ENCODE results near the gene QSER1. TPM values are rescaled to one million over a fixed set of nuclear protein-coding genes. Genes with fewer than 3 reads are reported as not detected.
A peak's percentile ranks its signal among the peaks of the same experiment; 100 is the strongest.
"Not testable (repeated sequence)": the region's sequence is repeated elsewhere in the genome, so short reads cannot be mapped to it uniquely, and the experiment has no call there.

The QSER1 gene
- total RNA-seq, 1 donor from 2014 or later, result 31.0 TPM

- no peak for DNase-seq (ENCODE audit: extremely low read depth, low read depth, low spot score)
Measured at GRCh38 chr11:32991427-32991826, 98.8 kb downstream of the QSER1 start.

DNA sequence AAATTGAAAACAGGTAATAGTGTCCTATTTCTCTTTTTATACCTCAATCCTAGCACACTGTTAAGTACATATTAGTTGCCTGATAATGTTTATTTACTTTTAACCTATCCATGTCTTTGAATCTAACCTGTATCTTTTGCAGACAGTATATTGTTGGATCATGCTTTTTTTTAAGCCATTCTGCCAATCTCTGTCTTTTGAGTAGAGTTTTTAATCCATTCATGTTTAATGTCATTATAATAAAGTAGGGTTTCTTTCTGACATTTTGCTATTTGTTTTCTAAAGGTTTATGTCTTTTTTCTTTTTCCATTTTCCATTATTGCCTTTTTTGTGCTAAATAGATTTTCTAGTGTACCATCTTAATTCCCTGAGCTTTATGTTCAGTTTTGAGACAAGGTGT, 99.3 kb downstream of the QSER1 start:
- DNase-seq (ENCODE audit: extremely low read depth, low read depth, low spot score), result no peak

DNA sequence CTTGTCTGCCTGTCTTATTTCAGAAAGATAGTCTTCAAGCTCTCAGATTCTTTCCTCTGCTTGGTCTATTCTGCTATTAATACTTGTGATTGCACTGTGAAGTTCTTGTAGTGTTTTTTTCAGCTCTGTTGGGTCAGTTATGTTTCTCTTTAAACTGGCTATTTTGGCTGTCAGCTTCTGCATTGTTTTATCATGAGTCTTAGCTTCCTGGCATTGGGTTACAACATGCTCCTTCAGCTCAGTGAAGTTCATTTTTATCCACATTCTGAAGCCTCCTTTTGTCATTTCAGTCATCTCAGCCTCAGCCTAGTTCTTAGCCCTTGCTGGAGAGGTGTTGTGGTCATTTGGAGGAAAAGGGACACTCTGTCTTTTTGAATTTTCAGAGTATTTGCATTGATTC, 107.6 kb downstream of the QSER1 start:
- peak; percentile 10 for DNase-seq (ENCODE audit: extremely low read depth, low read depth, low spot score)

DNA sequence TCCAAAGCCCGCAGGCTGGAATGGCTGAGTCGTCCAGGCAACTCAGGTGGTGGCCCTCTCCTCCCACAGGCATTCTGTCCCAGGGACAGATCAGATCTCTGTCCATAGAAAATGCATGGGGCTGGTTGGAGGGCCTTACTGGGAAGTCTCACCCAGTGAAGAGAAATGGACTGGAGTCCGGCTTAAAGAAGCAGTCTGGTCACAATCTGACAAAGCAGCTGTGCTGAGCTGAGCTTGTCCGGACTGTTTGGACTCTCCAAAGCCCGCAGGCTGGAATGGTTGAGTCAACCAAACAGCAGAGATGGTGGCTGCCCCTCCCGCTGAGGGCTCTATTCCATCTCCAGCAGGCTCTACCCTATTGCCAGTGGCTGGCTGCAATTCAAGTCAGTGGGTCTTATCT, 108.7 kb downstream of the QSER1 start:
- DNase-seq (ENCODE audit: extremely low read depth, low read depth, low spot score), result no peak

GRCh38 chr11:33001751-33002542, 109.3 kb downstream of the QSER1 start:
- no peak for DNase-seq (ENCODE audit: extremely low read depth, low read depth, low spot score)

DNA sequence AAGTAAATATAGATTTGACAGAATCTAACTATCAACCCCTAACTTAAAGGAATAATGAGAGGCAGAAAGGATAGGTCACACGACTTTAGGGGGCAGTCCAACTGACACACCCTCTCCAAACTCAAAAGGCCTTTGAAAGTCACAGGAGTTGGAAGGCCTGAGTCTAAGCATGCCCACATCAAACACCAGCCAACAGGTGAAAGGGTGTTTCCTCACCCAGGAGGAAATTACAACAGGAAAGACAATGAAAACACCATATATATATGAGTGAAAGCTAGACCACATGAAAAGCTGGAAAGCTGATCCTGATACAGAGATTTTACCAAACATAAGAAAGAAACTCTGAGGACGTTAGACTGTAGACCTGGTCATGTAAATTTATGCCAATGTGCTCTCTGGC, 112.6 kb downstream of the QSER1 start:
- no peak for DNase-seq (ENCODE audit: extremely low read depth, low read depth, low spot score)

- DNase-seq (ENCODE audit: extremely low read depth, low read depth, low spot score), result no peak
Measured at GRCh38 chr11:33006010-33006409, 113.4 kb downstream of the QSER1 start.

GRCh38 chr11:33013755-33014154, 121.1 kb downstream of the QSER1 start:
- no peak for DNase-seq (ENCODE audit: extremely low read depth, low read depth, low spot score)

DNA sequence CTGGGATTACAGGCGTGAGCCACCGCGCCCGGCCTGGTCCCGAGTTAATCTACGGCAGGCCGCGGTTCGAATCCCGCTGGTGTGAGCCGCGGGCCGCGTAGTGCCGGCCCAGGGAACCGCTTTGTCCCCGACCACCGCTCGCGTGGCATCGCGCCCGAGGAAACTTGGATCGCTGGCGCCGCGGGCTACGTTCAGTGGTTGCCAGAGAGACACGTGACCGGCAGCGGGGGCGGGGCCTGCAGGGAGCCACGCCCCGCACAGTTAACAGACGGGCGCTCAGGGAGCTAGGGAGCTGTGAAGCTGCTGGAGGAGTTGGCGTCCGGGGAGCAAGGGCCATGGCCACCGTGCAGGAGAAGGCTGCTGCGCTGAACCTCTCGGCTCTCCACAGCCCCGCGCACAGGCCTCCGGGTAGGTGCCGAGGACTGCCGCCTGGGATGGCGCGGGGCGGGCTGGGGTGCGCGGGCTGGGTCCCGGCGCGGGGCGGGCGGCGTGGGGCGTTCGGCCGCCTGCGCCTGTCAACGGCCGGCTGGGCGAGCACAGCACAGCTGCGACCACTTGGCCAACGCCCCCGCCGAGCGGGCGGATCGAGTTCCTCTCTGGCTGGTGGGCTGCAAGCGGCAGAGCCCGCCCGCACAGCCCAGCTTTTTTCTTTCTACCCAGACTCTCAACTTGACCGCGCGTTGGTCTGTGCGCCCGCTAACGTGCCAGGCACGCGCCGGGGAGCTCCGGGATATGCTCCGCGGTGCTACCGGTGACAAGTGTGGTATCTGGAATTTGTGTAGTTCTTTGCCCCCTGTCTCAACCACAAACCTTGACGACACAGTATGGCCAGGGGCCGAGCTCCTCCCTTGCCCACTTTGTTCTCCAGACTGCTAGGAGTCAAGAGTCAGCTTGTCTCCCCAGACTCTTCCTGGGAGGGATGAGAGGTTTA, 123.3 kb downstream of the QSER1 start, which contains the start of gene DEPDC7:
Gene DEPDC7 (plus strand): TSS at position 258 of the 931 bp plus-strand sequence. CDS start 78 bp downstream, at position 336.
- no peak for DNase-seq (ENCODE audit: extremely low read depth, low read depth, low spot score)

GRCh38 chr11:33016654-33017053, 124.0 kb downstream of the QSER1 start:
- no peak for DNase-seq (ENCODE audit: extremely low read depth, low read depth, low spot score)

DNA sequence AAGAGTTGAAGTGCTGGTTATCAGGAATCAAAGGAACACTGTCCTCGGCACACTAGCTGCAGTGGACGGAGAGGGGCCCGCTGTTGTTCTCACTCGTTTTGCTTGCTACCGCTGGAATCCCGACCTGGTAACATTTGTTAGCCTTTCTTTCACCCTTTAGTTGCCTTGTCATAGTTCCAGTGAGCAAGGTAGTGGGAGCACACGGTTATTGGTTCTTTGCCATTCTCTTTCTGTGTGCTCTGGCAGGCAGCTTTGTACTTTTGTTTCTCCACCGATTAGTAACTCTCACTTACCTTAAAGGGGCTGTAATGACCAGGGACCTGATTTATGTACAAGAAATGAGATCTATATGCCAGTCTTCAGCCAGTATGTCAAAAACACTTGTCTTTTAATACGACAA, 124.9 kb downstream of the QSER1 start:
- no peak for DNase-seq (ENCODE audit: extremely low read depth, low read depth, low spot score)

GRCh38 chr11:33017965-33018364, 125.4 kb downstream of the QSER1 start:
- no peak for DNase-seq (ENCODE audit: extremely low read depth, low read depth, low spot score)

DNA sequence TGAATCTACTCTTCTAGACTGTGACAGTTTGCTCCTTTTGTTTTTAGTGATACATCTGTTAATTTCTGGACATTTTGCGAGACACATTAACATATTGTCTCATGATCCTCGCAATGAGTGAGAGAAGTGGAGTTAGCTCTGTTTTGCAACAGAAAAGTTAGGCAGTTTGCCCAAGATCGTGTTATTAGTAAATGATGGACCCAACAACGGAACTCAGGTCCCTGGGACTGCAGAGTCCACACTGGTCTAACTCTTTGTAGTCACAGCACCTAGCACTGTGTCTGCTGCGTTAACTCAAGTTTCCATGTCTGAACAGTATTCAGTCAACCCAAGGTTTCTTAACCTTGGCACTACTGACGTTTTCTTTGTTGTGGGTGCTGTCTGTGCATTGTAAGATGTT, 126.2 kb downstream of the QSER1 start:
- no peak for DNase-seq (ENCODE audit: extremely low read depth, low read depth, low spot score)

- DNase-seq (ENCODE audit: extremely low read depth, low read depth, low spot score), result no peak
Measured at GRCh38 chr11:33021501-33021900, 128.9 kb downstream of the QSER1 start.

DNA sequence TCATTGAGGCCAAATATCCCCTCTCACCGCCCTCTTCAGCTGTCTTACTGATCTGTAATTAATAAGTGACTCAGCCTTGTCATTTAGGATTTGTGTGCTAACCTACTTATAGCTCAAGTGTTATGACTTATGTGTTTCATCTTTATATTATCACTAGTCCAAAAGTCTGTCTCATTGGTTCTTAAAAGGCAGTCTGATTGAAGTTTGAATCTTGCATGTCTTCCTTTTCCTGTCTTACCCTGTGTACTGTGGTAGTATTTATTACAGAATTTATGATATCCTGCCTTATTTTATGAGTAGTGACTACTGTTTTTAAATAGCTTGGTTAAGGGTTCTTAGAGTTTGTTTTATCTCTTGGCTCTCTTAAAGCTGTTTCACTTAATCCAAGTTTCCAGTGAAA, 129.3 kb downstream of the QSER1 start:
- no peak for DNase-seq (ENCODE audit: extremely low read depth, low read depth, low spot score)

DNA sequence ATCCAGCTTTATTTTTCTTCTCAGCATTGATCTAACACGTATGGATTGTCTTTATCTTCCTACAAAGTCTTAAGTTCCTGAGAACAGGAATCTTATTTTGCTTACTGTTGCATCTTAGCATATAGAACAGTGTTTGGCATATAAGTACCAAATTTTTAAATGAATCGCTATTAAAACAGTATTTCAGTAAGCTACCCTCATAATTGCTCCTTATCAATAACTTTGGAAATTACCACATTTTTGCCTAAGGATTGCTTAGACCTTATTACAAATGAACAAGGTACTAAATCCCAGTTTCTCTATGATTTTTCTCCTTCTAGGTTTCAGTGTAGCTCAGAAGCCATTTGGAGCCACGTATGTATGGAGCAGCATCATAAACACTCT, 132.7 kb downstream of the QSER1 start:
- no peak for DNase-seq (ENCODE audit: extremely low read depth, low read depth, low spot score)

- no peak for DNase-seq (ENCODE audit: extremely low read depth, low read depth, low spot score)
Measured at GRCh38 chr11:33027233-33027632, 134.6 kb downstream of the QSER1 start.

- no peak for DNase-seq (ENCODE audit: extremely low read depth, low read depth, low spot score)
Measured at GRCh38 chr11:33027846-33028536, 135.4 kb downstream of the QSER1 start.

DNA sequence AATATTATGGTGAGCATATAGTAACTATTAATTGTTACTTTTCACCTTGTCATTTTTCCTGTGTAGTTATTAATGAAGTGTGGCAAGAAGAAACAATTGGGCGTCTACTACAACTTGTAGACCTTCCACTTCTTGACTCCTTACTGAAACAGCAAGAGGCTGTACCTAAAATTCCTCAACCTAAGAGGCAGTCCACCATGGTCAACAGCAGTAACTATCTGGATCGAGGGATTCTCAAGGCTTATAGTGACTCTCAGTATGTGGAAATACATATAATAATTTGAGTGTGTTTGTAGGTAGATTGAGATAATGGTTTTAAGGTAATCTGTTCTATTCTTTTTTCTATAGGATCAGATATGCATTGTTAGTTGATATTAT, 135.9 kb downstream of the QSER1 start:
- DNase-seq (ENCODE audit: extremely low read depth, low read depth, low spot score), result no peak

- not testable (repeated sequence) for DNase-seq (ENCODE audit: extremely low read depth, low read depth, low spot score)
Measured at GRCh38 chr11:33029218-33029617, 136.6 kb downstream of the QSER1 start.

Measured in glomerular endothelial cell (primary cell).